Stimulated activated CD4-positive, alpha-beta T cell treated with anti-CD3 and anti-CD28 coated beads, TNF-alpha, amount 100 ng/mL, for 4 hours (primary cell): ENCODE measurements around the gene CLEC12A.
"Not testable (repeated sequence)": the region's sequence is repeated elsewhere in the genome, so short reads cannot be mapped to it uniquely, and the experiment has no call there.

Experiments
- DNase-seq, 3 experiments: peaks; one replicate each; pipeline ENCODE4 v3.0.0-alpha.2; 2020; ENCODE audit warnings: low read depth in 3 of 3

CLEC12A gene

DNA sequence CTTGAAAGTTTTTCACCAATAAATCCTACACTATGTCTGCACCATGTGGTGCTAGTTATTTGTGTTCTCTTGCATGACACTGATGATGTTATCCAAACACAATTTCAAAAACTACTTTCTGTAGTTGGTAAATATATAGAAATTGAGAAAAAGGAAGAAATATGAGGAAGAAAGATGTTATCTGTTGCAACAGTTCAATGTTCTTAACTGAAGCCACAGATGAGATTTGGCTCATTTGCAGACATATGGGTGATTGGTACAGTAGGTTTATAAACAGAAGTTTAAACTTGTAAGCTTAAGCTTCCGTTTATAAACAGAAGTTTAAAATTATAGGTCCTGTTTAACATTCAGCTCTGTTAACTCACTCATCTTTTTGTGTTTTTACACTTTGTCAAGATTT lies at the start of gene CLEC12A:
Gene CLEC12A (plus strand): TSS at position 229 of the 400 bp plus-strand sequence. CDS start 188 bp downstream, outside the sequence.
- no peak for DNase-seq

DNA sequence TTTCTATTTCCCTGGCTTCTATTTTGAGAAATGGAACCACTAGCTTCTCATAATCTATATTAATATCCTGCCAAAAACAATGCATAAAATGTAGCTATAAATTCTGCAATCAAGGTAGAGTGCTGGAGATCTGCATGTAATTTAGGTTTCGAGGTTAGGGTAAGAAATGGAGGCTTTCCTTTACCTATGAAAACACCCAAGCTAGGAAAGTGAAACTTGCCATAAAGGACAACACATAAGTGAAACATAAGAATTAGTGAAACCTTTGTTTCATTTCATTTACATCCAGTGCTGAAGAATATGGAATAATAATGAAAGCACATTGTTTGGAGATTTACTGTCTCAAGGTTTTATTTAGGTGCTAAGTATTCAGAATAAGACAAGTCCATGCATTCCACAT lies 48.8 kb upstream of the CLEC12A start:
- no peak for DNase-seq

GRCh38 chr12:9925705-9926393 lies 45.4 kb upstream of the CLEC12A start:
- DNase-seq: no peak

DNA sequence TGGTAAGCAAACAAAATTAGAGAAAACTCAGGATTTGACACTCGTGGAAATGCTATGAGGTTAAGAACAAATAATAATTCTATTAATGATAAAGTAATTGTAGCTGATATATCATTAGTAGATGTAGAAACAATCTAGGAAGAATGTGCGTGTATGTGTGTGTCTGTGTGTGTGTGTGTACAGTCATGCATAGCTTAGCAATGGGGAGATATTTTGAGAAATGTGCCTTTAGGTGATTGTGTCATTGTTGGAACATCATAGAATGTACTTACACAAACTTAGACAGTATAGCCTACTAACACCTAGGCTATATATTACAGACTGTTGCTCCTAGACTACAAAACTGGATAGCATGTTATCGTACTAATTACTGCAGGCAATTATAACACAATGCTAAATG lies 44.3 kb upstream of the CLEC12A start:
- no peak for DNase-seq

- DNase-seq: no peak
Observed at GRCh38 chr12:9928607-9929006, 42.6 kb upstream of the CLEC12A start.

DNA sequence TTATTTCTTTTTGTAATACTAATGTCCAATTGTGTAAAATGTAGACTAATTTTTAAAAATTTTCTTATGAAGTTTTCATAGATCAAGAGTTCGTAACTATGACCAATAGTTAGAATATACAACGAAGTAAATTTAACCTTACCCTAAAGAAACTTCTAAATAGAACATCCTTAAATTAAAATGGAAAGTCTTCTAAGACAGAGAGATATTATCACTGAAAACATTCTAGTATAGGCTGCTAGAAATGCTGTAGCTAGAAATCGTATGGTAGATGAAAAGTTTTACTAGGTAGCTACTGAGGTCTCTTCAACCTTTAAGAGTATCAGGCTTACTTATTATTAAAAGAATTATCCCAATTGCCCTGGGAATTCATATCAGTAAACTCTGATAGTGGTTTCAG lies 40.0 kb upstream of the CLEC12A start:
- DNase-seq: no peak

DNA sequence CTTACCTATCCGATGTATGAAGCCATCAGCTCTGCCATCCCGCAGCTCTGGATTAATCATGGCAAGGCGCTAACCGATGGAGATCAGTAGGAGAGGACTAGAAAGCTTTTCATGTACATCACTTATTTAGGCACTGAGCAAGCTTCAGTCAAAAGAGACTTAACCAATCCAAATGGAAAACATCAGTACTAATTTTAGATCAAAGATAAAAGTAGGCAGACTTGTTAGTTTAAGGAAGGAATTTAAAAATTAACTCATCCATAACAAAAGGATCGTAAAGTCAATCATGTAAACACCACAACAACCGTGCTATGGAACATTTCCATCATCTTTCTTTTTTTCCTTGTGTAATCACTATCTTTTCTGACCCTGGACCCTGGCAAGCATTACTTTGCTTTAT lies 38.9 kb upstream of the CLEC12A start, which contains the start of gene CLEC2A:
Gene CLEC2A (minus strand): TSS at position 101 of the 400 bp plus-strand sequence. CDS start 41 bp downstream, at position 60.
- no peak for DNase-seq

DNA sequence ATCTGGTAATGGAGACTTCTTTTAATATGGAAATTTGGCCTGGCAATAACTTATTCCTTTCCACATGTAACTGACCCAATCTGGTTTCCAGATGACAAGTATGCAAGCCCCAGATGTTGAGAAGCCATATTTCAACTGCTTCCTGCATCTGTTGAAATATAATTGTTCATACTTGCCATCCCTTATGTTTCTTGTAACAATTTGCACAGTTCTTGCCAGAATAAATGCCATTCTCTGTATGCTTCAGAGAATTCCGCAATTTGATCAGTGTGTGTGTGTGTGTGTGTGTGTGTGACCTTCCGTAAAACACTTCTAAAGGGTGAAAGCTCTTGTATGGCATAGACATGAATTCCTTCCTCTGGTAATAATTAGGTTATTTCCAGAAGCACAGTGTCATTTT lies 37.3 kb upstream of the CLEC12A start:
- DNase-seq: no peak

GRCh38 chr12:9935026-9935425 lies 36.2 kb upstream of the CLEC12A start:
- no peak for DNase-seq

DNA sequence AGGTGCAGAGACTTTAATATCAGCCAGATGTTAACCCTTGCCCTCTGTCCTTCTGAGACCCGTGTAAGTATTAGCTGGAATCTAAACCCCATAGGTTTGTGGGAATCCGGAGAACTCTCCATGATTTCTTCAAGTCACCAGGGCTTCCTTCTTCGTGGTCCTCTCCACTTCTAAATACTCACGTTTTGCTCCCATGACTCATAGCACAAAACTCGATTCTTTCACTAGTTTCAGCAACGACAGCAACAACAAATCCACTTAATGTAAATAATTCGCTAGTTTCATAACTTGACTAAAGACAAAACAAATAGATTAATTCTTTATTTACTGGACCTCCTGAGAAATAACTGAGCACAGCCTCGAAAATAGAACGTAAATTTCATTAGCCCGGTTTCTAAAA lies 34.6 kb upstream of the CLEC12A start:
- no peak for DNase-seq

DNA sequence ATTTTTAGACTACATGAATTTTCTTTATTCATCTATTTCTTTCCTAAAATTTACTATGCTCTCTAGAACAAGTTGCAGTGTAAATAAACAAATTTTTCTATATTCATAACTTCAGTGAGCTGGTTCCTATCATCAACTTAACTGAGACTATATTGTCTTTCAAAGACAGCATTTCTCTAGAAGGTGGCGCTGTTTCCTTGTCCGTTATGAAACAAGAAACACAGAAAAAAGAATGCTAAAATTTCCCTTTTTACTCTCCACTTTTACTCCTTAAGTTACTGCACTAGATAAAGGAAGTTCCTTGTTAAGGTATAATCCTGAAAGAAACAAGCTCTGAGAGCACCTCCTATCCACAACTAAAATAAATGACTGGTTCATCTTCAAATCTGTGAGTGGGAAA lies 30.8 kb upstream of the CLEC12A start:
- no peak for DNase-seq

DNA sequence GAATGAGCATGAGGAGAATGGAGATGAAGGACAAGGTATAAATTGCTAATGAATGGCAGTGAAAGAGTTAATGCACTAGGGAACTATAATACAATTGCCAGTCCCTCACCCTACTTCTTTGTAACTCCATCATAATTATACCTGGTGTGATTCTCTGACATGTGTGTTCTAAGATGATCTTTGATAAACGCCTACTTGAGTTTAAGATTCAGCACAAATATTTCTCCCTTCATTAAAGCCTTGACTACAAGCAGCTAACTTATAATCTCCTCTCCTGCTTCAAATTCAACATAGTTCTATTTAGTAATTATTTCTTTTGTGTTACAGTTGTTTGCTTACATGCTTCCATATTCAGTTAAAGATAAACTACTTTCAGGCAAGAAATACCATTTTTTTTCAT lies 29.4 kb upstream of the CLEC12A start:
- no peak for DNase-seq

GRCh38 chr12:9943240-9943639 lies 28.0 kb upstream of the CLEC12A start:
- DNase-seq: no peak

- no peak for DNase-seq
Observed at GRCh38 chr12:9944391-9944790, 26.8 kb upstream of the CLEC12A start.

- DNase-seq: no peak
Observed at GRCh38 chr12:9947674-9948073, 23.5 kb upstream of the CLEC12A start.

DNA sequence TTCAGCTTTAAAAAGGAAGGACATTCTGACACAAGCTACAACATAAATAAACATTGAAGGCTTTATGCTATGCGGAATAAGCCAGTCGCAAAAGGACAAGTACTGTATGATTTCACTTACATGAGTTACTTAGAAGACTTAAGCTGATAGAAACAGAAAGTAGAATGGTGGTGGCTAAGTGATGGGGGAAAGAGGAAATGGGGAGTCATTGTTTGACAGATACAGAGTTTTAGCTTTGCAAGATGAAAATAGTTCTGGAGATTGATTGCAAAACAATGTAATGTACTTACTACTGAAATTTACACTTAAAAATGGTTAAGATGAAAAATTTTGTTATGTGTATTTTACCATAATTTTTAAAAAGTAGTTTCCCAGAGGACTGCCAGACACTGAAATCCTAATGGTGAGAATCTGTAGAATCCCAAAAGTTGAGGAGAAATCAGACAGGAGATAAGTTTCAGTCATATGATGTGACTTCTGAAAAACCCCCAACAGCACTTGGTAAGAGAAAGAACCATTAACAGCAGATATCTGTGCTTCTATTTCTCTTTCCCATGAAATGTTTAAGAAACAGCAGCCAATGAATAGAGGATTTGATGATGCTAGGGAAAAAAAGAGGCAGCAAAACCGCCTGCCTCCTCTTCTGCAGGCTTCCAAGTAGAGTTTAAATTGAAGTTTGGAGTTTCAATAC lies 22.5 kb upstream of the CLEC12A start:
- no peak for DNase-seq

GRCh38 chr12:9951026-9951675 lies 20.1 kb upstream of the CLEC12A start:
- no peak for DNase-seq

- not testable (repeated sequence) for DNase-seq
Observed at GRCh38 chr12:9952954-9953729, 18.1 kb upstream of the CLEC12A start.

DNA sequence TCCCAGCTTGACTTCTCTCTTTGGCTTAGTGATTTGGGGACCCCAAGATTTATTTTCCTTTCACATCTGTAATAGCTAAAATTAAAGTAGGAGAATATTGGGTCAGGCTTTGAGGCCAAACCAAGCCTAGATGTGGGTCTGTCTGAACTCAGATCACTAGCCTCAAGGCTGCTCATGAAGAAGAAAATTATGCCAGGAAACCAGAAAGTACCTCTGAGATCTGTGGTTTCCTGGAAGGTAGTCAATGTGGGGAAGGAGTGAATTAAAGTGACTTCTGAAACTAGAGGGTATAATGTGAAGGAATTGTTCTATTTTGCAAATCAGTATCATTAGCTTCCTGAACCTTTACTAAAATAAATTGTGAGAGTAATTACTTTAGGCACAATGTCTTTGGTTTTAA lies 13.4 kb upstream of the CLEC12A start:
- no peak for DNase-seq

GRCh38 chr12:9960590-9960989 lies 10.6 kb upstream of the CLEC12A start:
- DNase-seq: no peak

- DNase-seq: no peak
Observed at GRCh38 chr12:9961106-9961505, 10.1 kb upstream of the CLEC12A start.

GRCh38 chr12:9961901-9962300 lies 9.3 kb upstream of the CLEC12A start:
- no peak for DNase-seq
